GM12878 (cell line): ENCODE measurements around the gene OSTC. TPM values are rescaled to one million over a fixed set of nuclear protein-coding genes. Genes with fewer than 3 reads are reported as not detected.

Source experiments
- ATAC-seq: fragments of 200-7000 bp; cut with Tn5 transposase; 3 replicates; pipeline ENCODE4 v1.9.1; 2020; ENCODE audit warnings: mild to moderate bottlenecking, moderate library complexity
- BruUV-seq: library from RNA; stranded (reverse); fragments of 400-500 nt; replicated peaks from 2 replicates; lab custom pipeline; 2021; lab: Mats Ljungman, UMichigan
- CTCF ChIA-PET: fragments of 300-600 bp; sonication (Branson Sonifier 250); formaldehyde crosslinking; extraction: SDS; loops from one replicate; lab custom pipeline; 2021; ENCODE audit warnings: inconsistent platforms; lab: Yijun Ruan, JAX
- POLR2A ChIA-PET: fragments of 350-600 bp; formaldehyde crosslinking; extraction: SDS; loops from one replicate; lab custom pipeline; 2021; ENCODE audit warnings: inconsistent platforms; lab: Charles Lee
- RAD21 ChIA-PET: fragments of 300-600 bp; sonication (Branson Sonifier 250); formaldehyde crosslinking; loops from one replicate; lab custom pipeline; 2023; ENCODE audit warnings: antibody characterized with exemption; ENCODE audit not compliant: unreplicated experiment; lab: Charles Lee
- SMC1A ChIA-PET: fragments of 300-600 bp; sonication (Branson Sonifier 250); formaldehyde crosslinking; loops from one replicate; lab custom pipeline; 2023; ENCODE audit not compliant: unreplicated experiment, uncharacterized antibody; lab: Charles Lee
- DNase-seq: peaks from one replicate; pipeline ENCODE4 v3.0.0-alpha.2; 2011; ENCODE audit warnings: low read depth, low spot score
- FAIRE-seq: peaks from 3 replicates; lab custom pipeline; 2011; peaks lifted over from hg19 to GRCh38; lab: Jason Lieb, UNC
- H2AFZ ChIP-seq: 2 replicates; pipeline ENCODE4 v1.6.0; 2011; ENCODE audit warnings: low read depth, low read length, control low read depth; ENCODE audit not compliant: control insufficient read depth
- H3K27ac ChIP-seq: 2 replicates; pipeline ENCODE4 v1.5.1; 2011; ENCODE audit warnings: control low read depth; ENCODE audit not compliant: control insufficient read depth, insufficient read depth
- H3K27me3 ChIP-seq, 2 experiments: replicated peaks in 1 of 2; 2 replicates each; pipeline versions ENCODE4 v1.6.0 to v1.6.1; 2011; ENCODE audit warnings: low read length in 1 of 2; ENCODE audit not compliant: control insufficient read depth in 2 of 2, insufficient read depth in 2 of 2
- H3K36me3 ChIP-seq, 2 experiments: 2 replicates each; pipeline ENCODE4 v1.5.1; 2011; ENCODE audit warnings: low read length in 1 of 2; ENCODE audit not compliant: control insufficient read depth in 2 of 2, insufficient read depth in 2 of 2
- H3K4me1 ChIP-seq: 2 replicates; pipeline ENCODE4 v1.6.1; 2011; ENCODE audit warnings: mild to moderate bottlenecking, low read length, moderate library complexity, mixed read lengths; ENCODE audit not compliant: control insufficient read depth, insufficient read depth
- H3K4me2 ChIP-seq: 2 replicates; pipeline ENCODE4 v1.6.0; 2011; ENCODE audit warnings: control low read depth; ENCODE audit not compliant: control insufficient read depth, insufficient read depth
- H3K4me3 ChIP-seq: fragments of 200-600 bp; sonication (generic); 2 replicates; pipeline ENCODE4 v1.5.1; 2016
- H3K79me2 ChIP-seq: 2 replicates; pipeline ENCODE4 v1.6.0; 2011; ENCODE audit warnings: low read length; ENCODE audit not compliant: control insufficient read depth, insufficient read depth
- H3K9ac ChIP-seq: 2 replicates; pipeline ENCODE4 v1.8.0; 2011; ENCODE audit warnings: low read length, control low read depth, mixed read lengths; ENCODE audit not compliant: control insufficient read depth, insufficient read depth
- H3K9me3 ChIP-seq: replicated peaks from 3 replicates; pipeline ENCODE4 v1.5.1; 2011; ENCODE audit warnings: mild to moderate bottlenecking, low read length; ENCODE audit not compliant: control insufficient read depth, insufficient read depth
- H4K20me1 ChIP-seq: 2 replicates; pipeline ENCODE4 v1.6.0; 2011; ENCODE audit not compliant: control insufficient read depth, insufficient read depth
- BCLAF1 ChIP-seq: fragments of 450-650 bp; IDR thresholded peaks from 2 replicates; pipeline ENCODE4 v1.6.1; 2017; ENCODE audit warnings: antibody characterized with exemption, mild to moderate bottlenecking, moderate library complexity
- E4F1 ChIP-seq: fragments of 450-650 bp; IDR thresholded peaks from 2 replicates; pipeline ENCODE4 v1.6.1; 2018; ENCODE audit warnings: borderline replicate concordance, mild to moderate bottlenecking; ENCODE audit not compliant: partially characterized antibody
- MTA3 ChIP-seq: IDR thresholded peaks from 2 replicates; pipeline ENCODE4 v1.6.1; 2012; ENCODE audit warnings: low read length, inconsistent platforms, borderline replicate concordance
- ZNF622 ChIP-seq: fragments of 450-650 bp; IDR thresholded peaks from 2 replicates; pipeline ENCODE4 v1.6.1; 2017; ENCODE audit warnings: mild to moderate bottlenecking, inconsistent platforms
- in situ Hi-C: fragments of 300-500 bp; cut with MboI; formaldehyde crosslinking; loops from 9 replicates; pipeline ENCODE4 v1.14.3; 2018; ENCODE audit warnings: mixed read lengths
- intact Hi-C: fragments of 100-400 bp; cut with micrococcal nuclease; formaldehyde crosslinking; loops from one replicate; pipeline ENCODE4 v1.14.2; 2022; ENCODE audit not compliant: unreplicated experiment
- polyA plus RNA-seq, 11 experiments: library from polyadenylated mRNA; depleted of rRNA in 4 of 11; unstranded in 6 of 11; stranded (reverse) in 5 of 11; fragments of >200 nt; fragmentation: Nextera tagmentation in 4 of 11; fragmentation: Illumina TruSeq in 1 of 11; extraction: Ambion mirVana in 4 of 11; extraction: Trizol in 1 of 11; gene quantifications; 1 replicate in 1 of 11; 2 replicates in 10 of 11; pipeline versions ENCODE4 v1.2.1 to v1.2.3, GENCODE V29; 2011 to 2016; ENCODE audit warnings: inconsistent platforms in 2 of 11, missing spikeins in 2 of 11, low read depth in 1 of 11
- total RNA-seq, 4 experiments: library from RNA; depleted of rRNA in 3 of 4; stranded (reverse); fragments of >200 nt in 3 of 4; fragmentation: Illumina TruSeq in 1 of 4; extraction: Trizol in 1 of 4; gene quantifications; 2 replicates each; pipeline versions ENCODE4 v1.2.1 to v1.2.3, GENCODE V29; 2013 to 2021

OSTC gene
- total and polyA plus RNA-seq, 10 of the 15 experiments (the other 5 are each of a cell fraction or from before 2014, with no cell fraction given), result 106 to 681 (median 181) TPM

- RAD21 ChIA-PET, result no interaction called here
- FAIRE-seq (no peak), DNase-seq (no peak), ATAC-seq (peak; percentile 11; the same call in 1 of the 3 replicates)
- intact Hi-C loops, result no loop called here
- POLR2A ChIA-PET, result no interaction called here
- SMC1A ChIA-PET, result interaction anchor here (1.4 kb wide), 1 partner anchor 8 kb away, joined by 7 read pairs; the partner anchor contains the start of gene RPL34
- no TSS peak for BruUV-seq
- no peak overlapping the region for H2AFZ ChIP-seq
- CTCF ChIA-PET, result interaction anchor here (0.6 to 1.2 kb wide), 3 partner anchors 10 to 67 kb away, joined by 3 read pairs; no protein-coding TSS in a partner anchor
- TF ChIP-seq ZNF622 (no peak), BCLAF1 (no peak), E4F1 (no peak), MTA3 (no peak)
- H4K20me1 ChIP-seq, result peaks cover 3% of the 10 kb centered on the region; the same call in 1 of the 2 replicates
- no peaks in the 10 kb centered on the region for H3K27me3 ChIP-seq
- H3K27ac ChIP-seq, result no peak overlapping the region
- peaks cover 10 to 43% of the 10 kb centered on the region in 2 experiments for H3K36me3 ChIP-seq
- H3K9ac ChIP-seq, result no peak overlapping the region
- H3K4me3 ChIP-seq, result no peak overlapping the region
- H3K4me1 ChIP-seq, result no peaks in the 10 kb centered on the region
- H3K4me2 ChIP-seq, result no peak overlapping the region
- no peaks in the 10 kb centered on the region for H3K9me3 ChIP-seq
- H3K79me2 ChIP-seq, result peaks cover 17% of the 10 kb centered on the region
- in situ Hi-C loops, result no loop called here
Measured at GRCh38 chr4:108628411-108628810, 22.0 kb upstream of the OSTC start.
